Upper lobe of left lung (tissue), 6 donors: ENCODE measurements around the gene TMEM218. TPM values are rescaled to one million over a fixed set of nuclear protein-coding genes. Genes with fewer than 3 reads are reported as not detected.

Source experiments
- ATAC-seq, 2 donors: fragments of 200-7000 bp; cut with Tn5 transposase; one replicate each; pipeline ENCODE4 v1.9.1; 2022; ENCODE audit warnings: mild to moderate bottlenecking in 2 of 2, moderate library complexity in 2 of 2; ENCODE audit not compliant: low FRiP score in 2 of 2
- DNase-seq, 2 donors: peaks; one replicate each; pipeline ENCODE4 v3.0.0-alpha.2; 2019 to 2020
- H3K27ac ChIP-seq, 4 donors: fragments of 200-600 bp; sonication (generic); one replicate each; pipeline ENCODE4 v1.5.1; 2016 to 2019
- H3K27me3 ChIP-seq, 4 donors: fragments of 200-600 bp; sonication (generic); one replicate each; pipeline ENCODE4 v1.5.1; 2017 to 2019
- H3K36me3 ChIP-seq, 4 donors: fragments of 200-600 bp; sonication (generic); one replicate each; pipeline ENCODE4 v1.5.1; 2016 to 2019
- H3K4me1 ChIP-seq, 4 donors: fragments of 200-600 bp; sonication (generic); one replicate each; pipeline ENCODE4 v1.5.1; 2018 to 2019
- H3K4me3 ChIP-seq, 4 donors: fragments of 200-600 bp; sonication (generic); one replicate each; pipeline ENCODE4 v1.5.1; 2017 to 2019; ENCODE audit warnings: mild to moderate bottlenecking in 2 of 4, moderate library complexity in 1 of 4
- H3K9me3 ChIP-seq, 4 donors: fragments of 200-600 bp; sonication (generic); one replicate each; pipeline ENCODE4 v1.5.1; 2018 to 2019
- CTCF ChIP-seq, 6 experiments: fragments of 450-650 bp in 4 of 6; fragments of 200-600 bp in 2 of 6; sonication (generic) in 2 of 6; IDR thresholded peaks; one replicate each; pipeline ENCODE4 v1.5.1; 2016 to 2019; ENCODE audit warnings: antibody characterized with exemption in 6 of 6
- EP300 ChIP-seq, 4 donors: sonication (generic); formaldehyde crosslinking; IDR thresholded peaks; one replicate each; pipeline ENCODE4 v1.5.1; 2017; ENCODE audit warnings: antibody characterized with exemption in 4 of 4, control low read depth in 2 of 4
- POLR2A ChIP-seq, 4 donors: fragments of 450-650 bp; IDR thresholded peaks; one replicate each; pipeline ENCODE4 v1.5.1; 2016 to 2017; ENCODE audit warnings: antibody characterized with exemption in 4 of 4, mild to moderate bottlenecking in 2 of 4
- POLR2AphosphoS5 ChIP-seq, 2 donors: sonication (generic); formaldehyde crosslinking; IDR thresholded peaks; one replicate each; pipeline ENCODE4 v1.5.1; 2017; ENCODE audit warnings: antibody characterized with exemption in 2 of 2
- WGBS, 2 donors: methylation state at CpG; one replicate each; pipeline ENCODE4 v1.1.5; 2017 to 2018; 5-methylcytosine and 5-hydroxymethylcytosine counted together
- total RNA-seq, 6 donors: library from RNA; depleted of rRNA in 4 of 6; stranded (reverse); fragments of >200 nt in 4 of 6; gene quantifications; one replicate each; pipeline versions ENCODE4 v1.1.0 to v1.2.1, GENCODE V29; 2016 to 2021
- donor health status: DM: no; HTN: no; CAD: no; lungs with moderate emphysema.
- donor health status: DM: no; HTN: yes; CAD: no; lungs with severe emphysema.

TMEM218 gene
- total RNA-seq, 6 donors from 2014 or later = 11.1 to 25.1 (median 17.3) TPM

- ATAC-seq (no peak), DNase-seq (no peak)
- Histone ChIP-seq H3K9me3 (no peaks in the 10 kb centered on the region), H3K27me3 (no peaks in the 10 kb centered on the region), H3K4me1 (peaks cover 0 to 4% (median under 1%) of the 10 kb centered on the region in 4 donors), H3K27ac (no peak overlapping the region), H3K4me3 (no peak overlapping the region), H3K36me3 (no peaks in the 10 kb centered on the region)
- WGBS, 2 donors = 81 to 85% methylated on average over 10 to 14 of the region's 14 CpGs
- TF ChIP-seq EP300 (IDR thresholded peaks at IDR 0.05) = no peak
- no peak for TF ChIP-seq POLR2AphosphoS5 (IDR thresholded peaks at IDR 0.05)
- TF ChIP-seq POLR2A (IDR thresholded peaks at IDR 0.05) = no peak
- TF ChIP-seq CTCF (IDR thresholded peaks at IDR 0.05) = no peak
These were observed 35.0 kb downstream of the TMEM218 start for GRCh38 chr11:125076378-125076945.

- no peaks in the 10 kb centered on the region for H3K27me3 ChIP-seq
- H3K4me1 ChIP-seq = peaks cover 0 to 10% (median 4%) of the 10 kb centered on the region in 4 donors
- WGBS, 2 donors = 81 to 98% methylated on average over 9 to 11 of the region's 11 CpGs
- H3K36me3 ChIP-seq = no peaks in the 10 kb centered on the region
- H3K9me3 ChIP-seq = no peaks in the 10 kb centered on the region
- TF ChIP-seq POLR2AphosphoS5 (IDR thresholded peaks at IDR 0.05) (no peak), EP300 (IDR thresholded peaks at IDR 0.05) (no peak)
- ATAC-seq (no peak), DNase-seq (no peak)
- H3K27ac ChIP-seq = no peak overlapping the region
- H3K4me3 ChIP-seq = no peak overlapping the region
These were observed 35.5 kb downstream of the TMEM218 start for GRCh38 chr11:125075900-125076317.

- Histone ChIP-seq H3K9me3 (no peaks in the 10 kb centered on the region), H3K27me3 (no peaks in the 10 kb centered on the region), H3K27ac (no peak overlapping the region), H3K4me3 (no peak overlapping the region), H3K4me1 (peaks cover 0 to 14% (median 6%) of the 10 kb centered on the region in 4 donors), H3K36me3 (no peaks in the 10 kb centered on the region)
- 82 to 83% methylated on average over 1 to 7 of the region's 7 CpGs for WGBS, 2 donors
- no peak for TF ChIP-seq POLR2AphosphoS5 (IDR thresholded peaks at IDR 0.05)
- no peak for TF ChIP-seq EP300 (IDR thresholded peaks at IDR 0.05)
- TF ChIP-seq POLR2A (IDR thresholded peaks at IDR 0.05) = peak in 1 of 4 donors; percentile 14
- no peak for TF ChIP-seq CTCF (IDR thresholded peaks at IDR 0.05)
- no peak for DNase-seq
- ATAC-seq = no peak
These were observed 36.2 kb downstream of the TMEM218 start for GRCh38 chr11:125075242-125075625.

- DNase-seq = no peak
- ATAC-seq = no peak
These were observed 36.8 kb downstream of the TMEM218 start for GRCh38 chr11:125074511-125075241.

More at GRCh38 chr11:125074511-125075241, 36.8 kb downstream of the TMEM218 start:
- no peaks in the 10 kb centered on the region for H3K9me3 ChIP-seq
- no peaks in the 10 kb centered on the region for H3K27me3 ChIP-seq
- H3K4me3 ChIP-seq = no peak overlapping the region
- H3K27ac ChIP-seq = no peak overlapping the region
- H3K4me1 ChIP-seq = peaks cover 0 to 14% (median 7%) of the 10 kb centered on the region in 4 donors
- WGBS, 2 donors = 85 to 86% methylated on average over 9 to 10 of the region's 11 CpGs
- TF ChIP-seq POLR2A (IDR thresholded peaks at IDR 0.05) = no peak
- no peak for TF ChIP-seq CTCF (IDR thresholded peaks at IDR 0.05)
- TF ChIP-seq EP300 (IDR thresholded peaks at IDR 0.05) = no peak
- TF ChIP-seq POLR2AphosphoS5 (IDR thresholded peaks at IDR 0.05) = no peak
- no peaks in the 10 kb centered on the region for H3K36me3 ChIP-seq
